Astrocyte (in vitro differentiated cells and primary cell): ENCODE data around the gene DNAH3.

Source experiments
- EZH2 ChIP-seq: IDR thresholded peaks from 2 replicates; pipeline ENCODE4 v1.6.1; 2012; ENCODE audit warnings: mild to moderate bottlenecking, low read length, inconsistent platforms; ENCODE audit not compliant: insufficient read depth
- TF ChIP-seq, protein P1 (sequence below): IDR thresholded peaks from 2 replicates; pipeline ENCODE4 v1.5.1; 2011; ENCODE audit warnings: low read depth, mild to moderate bottlenecking, inconsistent platforms, low read length, moderate library complexity; ENCODE audit not compliant: insufficient read depth

DNA sequence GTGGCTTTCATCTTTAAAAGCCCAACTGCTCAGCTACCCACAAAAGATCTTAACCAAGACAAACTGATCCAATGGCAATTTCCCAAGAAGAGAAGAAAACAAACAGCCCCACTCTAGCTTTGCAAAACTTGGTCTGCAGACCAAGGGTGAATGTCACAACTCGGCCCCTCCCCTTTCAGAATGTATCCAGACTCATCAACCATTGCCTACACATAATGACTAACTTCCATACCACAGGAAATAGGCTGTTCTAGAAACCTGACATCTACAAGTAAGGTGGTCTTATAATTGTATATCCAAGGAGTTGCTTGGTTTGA, 266.4 kb downstream of the DNAH3 start:
- TF ChIP-seq, protein P1, sequence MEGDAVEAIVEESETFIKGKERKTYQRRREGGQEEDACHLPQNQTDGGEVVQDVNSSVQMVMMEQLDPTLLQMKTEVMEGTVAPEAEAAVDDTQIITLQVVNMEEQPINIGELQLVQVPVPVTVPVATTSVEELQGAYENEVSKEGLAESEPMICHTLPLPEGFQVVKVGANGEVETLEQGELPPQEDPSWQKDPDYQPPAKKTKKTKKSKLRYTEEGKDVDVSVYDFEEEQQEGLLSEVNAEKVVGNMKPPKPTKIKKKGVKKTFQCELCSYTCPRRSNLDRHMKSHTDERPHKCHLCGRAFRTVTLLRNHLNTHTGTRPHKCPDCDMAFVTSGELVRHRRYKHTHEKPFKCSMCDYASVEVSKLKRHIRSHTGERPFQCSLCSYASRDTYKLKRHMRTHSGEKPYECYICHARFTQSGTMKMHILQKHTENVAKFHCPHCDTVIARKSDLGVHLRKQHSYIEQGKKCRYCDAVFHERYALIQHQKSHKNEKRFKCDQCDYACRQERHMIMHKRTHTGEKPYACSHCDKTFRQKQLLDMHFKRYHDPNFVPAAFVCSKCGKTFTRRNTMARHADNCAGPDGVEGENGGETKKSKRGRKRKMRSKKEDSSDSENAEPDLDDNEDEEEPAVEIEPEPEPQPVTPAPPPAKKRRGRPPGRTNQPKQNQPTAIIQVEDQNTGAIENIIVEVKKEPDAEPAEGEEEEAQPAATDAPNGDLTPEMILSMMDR, result no peak
- TF ChIP-seq EZH2, result no peak
